Endothelial cell of umbilical vein (primary cell): Measurements from ENCODE around the gene TTC34. TPM values are rescaled to one million over a fixed set of nuclear protein-coding genes. Genes with fewer than 3 reads are reported as not detected.

Source experiments
- BruUV-seq: library from RNA; stranded (reverse); fragments of 400-500 nt; replicated peaks from 2 replicates; lab custom pipeline; 2021; lab: Mats Ljungman, UMichigan
- CTCF ChIA-PET: fragments of 300-600, 350-600 bp; sonication (Branson Sonifier 250); formaldehyde crosslinking; loops from one replicate; lab custom pipeline; 2021; ENCODE audit warnings: antibody characterized with exemption, inconsistent platforms; lab: Charles Lee
- POLR2A ChIA-PET: fragments of 300-600, 350-600 bp; sonication (Branson Sonifier 250); formaldehyde crosslinking; loops from one replicate; lab custom pipeline; 2021; ENCODE audit warnings: antibody characterized with exemption, inconsistent platforms; lab: Charles Lee
- DNase-seq: peaks from one replicate; pipeline ENCODE4 v3.0.0-alpha.2; 2011; ENCODE audit warnings: low read depth, low spot score
- FAIRE-seq: peaks from 2 replicates; lab custom pipeline; 2011; peaks lifted over from hg19 to GRCh38; lab: Jason Lieb, UNC
- H2AFZ ChIP-seq: 2 replicates; pipeline ENCODE4 v1.6.0; 2012; ENCODE audit warnings: low read depth, low read length, control low read depth, inconsistent platforms
- H3K27ac ChIP-seq: 2 replicates; pipeline ENCODE4 v1.5.1; 2011; ENCODE audit warnings: low read depth, mild to moderate bottlenecking, control low read depth, low read length, moderate library complexity; ENCODE audit not compliant: insufficient read depth
- H3K27me3 ChIP-seq, 2 experiments: 2 replicates each; pipeline versions ENCODE4 v1.6.0 to v1.6.1; 2011; ENCODE audit warnings: low read length in 2 of 2, mixed read lengths in 1 of 2; ENCODE audit not compliant: control insufficient read depth in 2 of 2, insufficient read depth in 2 of 2
- H3K36me3 ChIP-seq, 2 experiments: 2 replicates in 1 of 2; 3 replicates in 1 of 2; pipeline ENCODE4 v1.5.1; 2011; ENCODE audit warnings: low read length in 2 of 2, mild to moderate bottlenecking in 1 of 2, moderate library complexity in 1 of 2; ENCODE audit not compliant: control insufficient read depth in 2 of 2, insufficient read depth in 2 of 2; ENCODE audit errors: extremely low read depth in 1 of 2
- H3K4me1 ChIP-seq: 3 replicates; pipeline ENCODE4 v1.5.1; 2011; ENCODE audit warnings: mild to moderate bottlenecking, low read length; ENCODE audit not compliant: control insufficient read depth, insufficient read depth; ENCODE audit errors: extremely low read depth
- H3K4me2 ChIP-seq: 2 replicates; pipeline ENCODE4 v1.6.1; 2011; ENCODE audit warnings: low read length, control low read depth, mixed read lengths; ENCODE audit not compliant: insufficient read depth
- H3K4me3 ChIP-seq, 3 experiments: fragments of 200-600 bp in 1 of 3; sonication (generic), shearing (Covaris generic) in 1 of 3; replicated peaks in 1 of 3; 2 replicates each; pipeline ENCODE4 v1.5.1; 2011 to 2016; ENCODE audit warnings: control low read depth in 3 of 3, low read length in 3 of 3, mild to moderate bottlenecking in 2 of 3, inconsistent platforms in 1 of 3, low read depth in 1 of 3, moderate library complexity in 1 of 3; ENCODE audit not compliant: insufficient read depth in 1 of 3
- H3K79me2 ChIP-seq: 2 replicates; pipeline ENCODE4 v1.6.0; 2012; ENCODE audit warnings: low read length, inconsistent platforms; ENCODE audit not compliant: control insufficient read depth, insufficient read depth
- H3K9ac ChIP-seq: replicated peaks from 2 replicates; pipeline ENCODE3; 2011; ENCODE audit warnings: low read length, control low read depth; ENCODE audit not compliant: insufficient read depth; ENCODE audit errors: extremely low read depth
- H3K9me1 ChIP-seq: replicated peaks from 3 replicates; pipeline ENCODE4 v1.6.0; 2011; ENCODE audit warnings: mild to moderate bottlenecking, low read length; ENCODE audit not compliant: control insufficient read depth, insufficient read depth; ENCODE audit errors: extremely low read depth
- H3K9me3 ChIP-seq: replicated peaks from 2 replicates; pipeline ENCODE4 v1.5.1; 2012; ENCODE audit warnings: low read length, inconsistent platforms; ENCODE audit not compliant: control insufficient read depth, insufficient read depth
- H4K20me1 ChIP-seq: replicated peaks from 2 replicates; pipeline ENCODE3; 2011; ENCODE audit warnings: mild to moderate bottlenecking, low read length; ENCODE audit not compliant: control insufficient read depth, insufficient read depth; ENCODE audit errors: extremely low read depth
- EZH2 ChIP-seq: IDR thresholded peaks from 2 replicates; pipeline ENCODE4 v1.6.1; 2012; ENCODE audit warnings: borderline replicate concordance, low read depth, mild to moderate bottlenecking, moderate library complexity, low read length, inconsistent platforms; ENCODE audit not compliant: severe bottlenecking
- FOS ChIP-seq: IDR thresholded peaks from 2 replicates; pipeline ENCODE4 v1.6.1; 2011; ENCODE audit warnings: mild to moderate bottlenecking, low read length, moderate library complexity, borderline replicate concordance; ENCODE audit not compliant: insufficient read depth
- GATA2 ChIP-seq: IDR thresholded peaks from 2 replicates; pipeline ENCODE4 v1.7.0; 2011; ENCODE audit warnings: low read depth, mild to moderate bottlenecking, moderate library complexity, mixed read lengths, low read length; ENCODE audit not compliant: insufficient read length, insufficient read depth
- JUN ChIP-seq: IDR thresholded peaks from 2 replicates; pipeline ENCODE4 v1.6.1; 2011; ENCODE audit warnings: borderline replicate concordance, low read depth; ENCODE audit not compliant: insufficient read length, insufficient read depth
- MYC ChIP-seq: IDR thresholded peaks from one replicate; pipeline ENCODE4 v1.6.1; 2011; ENCODE audit warnings: mild to moderate bottlenecking, low read depth, low read length
- POLR2A ChIP-seq: IDR thresholded peaks from 2 replicates; pipeline ENCODE4 v1.6.1; 2012; ENCODE audit warnings: low read depth, mild to moderate bottlenecking, control low read depth, low read length
- POLR2AphosphoS5 ChIP-seq: IDR thresholded peaks from 2 replicates; pipeline ENCODE4 v1.6.1; 2012; ENCODE audit warnings: low read depth, mild to moderate bottlenecking, control low read depth, low read length, moderate library complexity; ENCODE audit not compliant: insufficient read depth
- dilution Hi-C: fragments of 300-500 bp; cut with MboI; formaldehyde crosslinking; loops from one replicate; pipeline ENCODE4 v1.15.0; 2019; ENCODE audit warnings: low sequenced_read_pairs; ENCODE audit not compliant: extremely low pct_ligation_motif_present
- intact Hi-C: fragments of 100-400 bp; cut with micrococcal nuclease; formaldehyde crosslinking; loops from one replicate; pipeline ENCODE4 v1.10.0; 2022
- polyA plus RNA-seq, 4 experiments: library from polyadenylated mRNA; depleted of rRNA in 3 of 4; stranded (reverse) in 3 of 4; unstranded in 1 of 4; fragments of >200 nt; gene quantifications; 2 replicates each; pipeline versions ENCODE4 v1.2.1 to v1.2.3, GENCODE V29; 2011 to 2012; ENCODE audit warnings: missing spikeins in 1 of 4
- total RNA-seq: library from RNA; stranded (reverse); gene quantifications from 2 replicates; pipeline ENCODE4 v1.2.3, GENCODE V29; 2021
- TF ChIP-seq, protein P1 (sequence below), 2 donors: IDR thresholded peaks; 1 replicate in 1 of 2; 2 replicates in 1 of 2; pipeline ENCODE4 v1.5.1; 2011; ENCODE audit warnings: low read length in 2 of 2, mild to moderate bottlenecking in 2 of 2, moderate library complexity in 2 of 2, control low read depth in 1 of 2, inconsistent platforms in 1 of 2, low read depth in 1 of 2; ENCODE audit not compliant: insufficient read depth in 1 of 2; ENCODE audit errors: extremely low read depth in 1 of 2
- TF ChIP-seq, protein P2 (sequence below): IDR thresholded peaks from 2 replicates; pipeline ENCODE4 v1.6.1; 2011; ENCODE audit not compliant: insufficient read depth, insufficient read length

TTC34 gene
- total and polyA plus RNA-seq, 2 donors (not counting 3 experiments of a cell fraction or from before 2014, with no cell fraction given) = 0.08 to 0.77 TPM

DNA sequence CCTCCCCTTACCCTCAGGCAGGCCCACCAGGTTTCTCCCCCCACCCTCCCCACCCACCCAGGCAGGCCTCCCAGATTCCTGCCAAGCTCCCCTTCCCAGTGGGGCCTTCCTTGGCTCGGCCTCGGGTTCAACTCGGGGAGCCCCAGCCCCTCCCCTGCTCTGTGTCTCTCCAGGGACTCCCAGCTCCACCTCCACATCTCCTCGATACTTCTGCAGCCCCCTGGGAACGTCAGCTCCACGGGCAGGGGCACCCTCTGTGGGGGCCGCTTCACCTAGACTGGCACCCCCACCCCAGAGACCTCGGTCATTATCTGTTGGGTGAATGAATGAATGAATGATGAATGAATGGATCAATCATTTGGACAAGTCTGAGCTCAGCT is 169.5 kb downstream of the TTC34 start:
- H2AFZ ChIP-seq = no peak overlapping the region
- H4K20me1 ChIP-seq = no peaks in the 10 kb centered on the region
- TF ChIP-seq POLR2AphosphoS5 = no peak
- no peak for TF ChIP-seq GATA2
- no peak for TF ChIP-seq MYC
- no peak for TF ChIP-seq POLR2A
- TF ChIP-seq JUN = no peak
- TF ChIP-seq EZH2 = no peak
- TF ChIP-seq, protein P1, sequence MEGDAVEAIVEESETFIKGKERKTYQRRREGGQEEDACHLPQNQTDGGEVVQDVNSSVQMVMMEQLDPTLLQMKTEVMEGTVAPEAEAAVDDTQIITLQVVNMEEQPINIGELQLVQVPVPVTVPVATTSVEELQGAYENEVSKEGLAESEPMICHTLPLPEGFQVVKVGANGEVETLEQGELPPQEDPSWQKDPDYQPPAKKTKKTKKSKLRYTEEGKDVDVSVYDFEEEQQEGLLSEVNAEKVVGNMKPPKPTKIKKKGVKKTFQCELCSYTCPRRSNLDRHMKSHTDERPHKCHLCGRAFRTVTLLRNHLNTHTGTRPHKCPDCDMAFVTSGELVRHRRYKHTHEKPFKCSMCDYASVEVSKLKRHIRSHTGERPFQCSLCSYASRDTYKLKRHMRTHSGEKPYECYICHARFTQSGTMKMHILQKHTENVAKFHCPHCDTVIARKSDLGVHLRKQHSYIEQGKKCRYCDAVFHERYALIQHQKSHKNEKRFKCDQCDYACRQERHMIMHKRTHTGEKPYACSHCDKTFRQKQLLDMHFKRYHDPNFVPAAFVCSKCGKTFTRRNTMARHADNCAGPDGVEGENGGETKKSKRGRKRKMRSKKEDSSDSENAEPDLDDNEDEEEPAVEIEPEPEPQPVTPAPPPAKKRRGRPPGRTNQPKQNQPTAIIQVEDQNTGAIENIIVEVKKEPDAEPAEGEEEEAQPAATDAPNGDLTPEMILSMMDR (IDR thresholded peaks at IDR 0.05; ENCODE audit: extremely low read depth in 1 of 2, insufficient read depth in 1 of 2, low read depth in 1 of 2, low read length in 2 of 2) = no peak
- TF ChIP-seq FOS = no peak
- TF ChIP-seq, protein P2, sequence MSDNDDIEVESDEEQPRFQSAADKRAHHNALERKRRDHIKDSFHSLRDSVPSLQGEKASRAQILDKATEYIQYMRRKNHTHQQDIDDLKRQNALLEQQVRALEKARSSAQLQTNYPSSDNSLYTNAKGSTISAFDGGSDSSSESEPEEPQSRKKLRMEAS = no peak
- intact Hi-C loops (no loop called here), dilution Hi-C loops (no loop called here)
- CTCF ChIA-PET = no interaction called here
- H3K9me3 ChIP-seq = peaks cover 1% of the 10 kb centered on the region
- POLR2A ChIA-PET = no interaction called here
- no peak overlapping the region for H3K4me2 ChIP-seq
- H3K27me3 ChIP-seq = peaks cover 8 to 12% of the 10 kb centered on the region in 2 experiments
- DNase-seq (no peak), FAIRE-seq (no peak)
- H3K4me1 ChIP-seq = no peaks in the 10 kb centered on the region
- H3K9ac ChIP-seq = no peak overlapping the region
- H3K9me1 ChIP-seq = no peaks in the 10 kb centered on the region
- BruUV-seq = no TSS peak
- no peak overlapping the region for H3K4me3 ChIP-seq
- no peak overlapping the region for H3K27ac ChIP-seq
- H3K36me3 ChIP-seq = no peaks in the 10 kb centered on the region
- no peaks in the 10 kb centered on the region for H3K79me2 ChIP-seq
